ENCODE measurements around the gene LRRC1. TPM values are rescaled to one million over a fixed set of nuclear protein-coding genes. Genes with fewer than 3 reads are reported as not detected.

Gene LRRC1
- total and polyA plus RNA-seq, 2 of the 13 experiments (the other 11 are each of a cell fraction or from before 2014, with no cell fraction given), result 15.6 to 27.7 TPM

DNA sequence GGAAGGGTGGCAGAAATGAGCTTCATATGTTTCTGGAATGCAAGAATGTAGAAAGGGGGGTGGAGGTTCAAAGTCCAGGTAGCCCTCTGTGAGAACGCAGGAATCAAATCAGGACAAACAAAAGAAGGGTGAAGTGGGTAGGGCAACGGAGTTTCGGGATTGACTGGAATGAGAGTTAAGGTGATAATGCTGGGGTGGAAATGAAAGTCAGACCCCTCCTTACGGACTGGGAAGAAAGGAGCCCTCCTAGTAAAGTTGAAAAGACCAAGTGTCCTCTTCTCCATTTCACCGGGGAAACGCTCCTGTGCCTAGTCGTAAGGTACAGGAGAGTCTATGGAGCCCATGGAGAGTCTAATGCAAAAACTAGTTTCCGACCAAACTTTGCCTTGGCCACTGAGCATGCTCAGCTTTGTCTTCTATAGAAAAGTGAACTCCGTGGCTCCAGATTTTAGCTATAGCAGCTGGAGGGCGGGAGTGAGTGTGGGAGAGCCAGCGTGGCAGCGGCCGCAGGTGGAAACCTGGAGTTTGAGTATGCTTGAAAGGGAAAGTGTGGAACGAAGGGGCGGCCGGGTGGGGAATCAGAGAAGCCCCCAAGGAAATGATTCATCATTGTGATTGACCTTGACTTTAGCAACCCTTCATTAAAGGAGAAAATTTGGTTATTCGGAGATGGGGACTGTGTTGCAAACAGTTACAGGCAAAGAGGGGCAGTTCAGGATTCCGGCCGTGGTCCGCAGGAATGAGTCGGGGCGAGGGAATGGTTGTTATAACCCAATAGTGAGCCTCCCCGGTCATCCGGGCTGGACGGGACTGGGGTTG, 1.3 kb upstream of the LRRC1 start (continued):
- TF ChIP-seq HNF4G (IDR thresholded peaks at IDR 0.05; ENCODE audit: borderline replicate concordance, low read depth, low read length) (peak; percentile 94), HNF4G (CRISPR knock-in tag; IDR thresholded peaks at IDR 0.05; ENCODE audit: borderline replicate concordance, low read depth) (peak; percentile 81; the same call in 1 of the 2 replicates), SAFB2 (CRISPR knock-in tag; IDR thresholded peaks at IDR 0.05; ENCODE audit: borderline replicate concordance, low read depth) (no peak), SAP130 (CRISPR knock-in tag; IDR thresholded peaks at IDR 0.05; ENCODE audit: low read depth) (peak; percentile 83), HDAC1 (CRISPR knock-in tag; IDR thresholded peaks at IDR 0.05) (peak; percentile 77), NONO (IDR thresholded peaks at IDR 0.05) (no peak), NONO (CRISPR knock-in tag; conservative IDR thresholded peaks at IDR 0.05) (peak; percentile 55; the same call in 1 of the 2 replicates), HNRNPK (IDR thresholded peaks at IDR 0.05; ENCODE audit: low read depth, low read length, poor library complexity, severe bottlenecking) (no peak), ZNF446 (CRISPR knock-in tag; IDR thresholded peaks at IDR 0.05) (no peak), IRF2 (CRISPR knock-in tag; IDR thresholded peaks at IDR 0.05) (peak; percentile 74), ZFP36L1 (CRISPR knock-in tag; IDR thresholded peaks at IDR 0.05) (peak; percentile 59; the same call in 1 of the 2 replicates), POGZ (CRISPR knock-in tag; IDR thresholded peaks at IDR 0.05) (no peak; the same call in 1 of the 2 replicates), SIX1 (CRISPR knock-in tag; IDR thresholded peaks at IDR 0.05; ENCODE audit: borderline replicate concordance) (peak; percentile 41; the same call in 1 of the 2 replicates), SP4 (CRISPR knock-in tag; IDR thresholded peaks at IDR 0.05) (no peak), HMG20A (CRISPR knock-in tag; IDR thresholded peaks at IDR 0.05; ENCODE audit: borderline replicate concordance) (peak; percentile 87), ZBTB7B (CRISPR knock-in tag; IDR thresholded peaks at IDR 0.05) (peak; percentile 75; the same call in 1 of the 2 replicates)
- TF ChIP-seq, protein P1, sequence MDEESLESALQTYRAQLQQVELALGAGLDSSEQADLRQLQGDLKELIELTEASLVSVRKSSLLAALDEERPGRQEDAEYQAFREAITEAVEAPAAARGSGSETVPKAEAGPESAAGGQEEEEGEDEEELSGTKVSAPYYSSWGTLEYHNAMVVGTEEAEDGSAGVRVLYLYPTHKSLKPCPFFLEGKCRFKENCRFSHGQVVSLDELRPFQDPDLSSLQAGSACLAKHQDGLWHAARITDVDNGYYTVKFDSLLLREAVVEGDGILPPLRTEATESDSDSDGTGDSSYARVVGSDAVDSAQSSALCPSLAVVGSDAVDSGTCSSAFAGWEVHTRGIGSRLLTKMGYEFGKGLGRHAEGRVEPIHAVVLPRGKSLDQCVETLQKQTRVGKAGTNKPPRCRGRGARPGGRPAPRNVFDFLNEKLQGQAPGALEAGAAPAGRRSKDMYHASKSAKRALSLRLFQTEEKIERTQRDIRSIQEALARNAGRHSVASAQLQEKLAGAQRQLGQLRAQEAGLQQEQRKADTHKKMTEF (CRISPR knock-in tag; IDR thresholded peaks at IDR 0.05), result peak; percentile 81
- TF ChIP-seq, protein P2, sequence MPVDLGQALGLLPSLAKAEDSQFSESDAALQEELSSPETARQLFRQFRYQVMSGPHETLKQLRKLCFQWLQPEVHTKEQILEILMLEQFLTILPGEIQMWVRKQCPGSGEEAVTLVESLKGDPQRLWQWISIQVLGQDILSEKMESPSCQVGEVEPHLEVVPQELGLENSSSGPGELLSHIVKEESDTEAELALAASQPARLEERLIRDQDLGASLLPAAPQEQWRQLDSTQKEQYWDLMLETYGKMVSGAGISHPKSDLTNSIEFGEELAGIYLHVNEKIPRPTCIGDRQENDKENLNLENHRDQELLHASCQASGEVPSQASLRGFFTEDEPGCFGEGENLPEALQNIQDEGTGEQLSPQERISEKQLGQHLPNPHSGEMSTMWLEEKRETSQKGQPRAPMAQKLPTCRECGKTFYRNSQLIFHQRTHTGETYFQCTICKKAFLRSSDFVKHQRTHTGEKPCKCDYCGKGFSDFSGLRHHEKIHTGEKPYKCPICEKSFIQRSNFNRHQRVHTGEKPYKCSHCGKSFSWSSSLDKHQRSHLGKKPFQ (CRISPR knock-in tag; IDR thresholded peaks at IDR 0.05; ENCODE audit: insufficient replicate concordance), result no peak
- TF ChIP-seq, protein P3, sequence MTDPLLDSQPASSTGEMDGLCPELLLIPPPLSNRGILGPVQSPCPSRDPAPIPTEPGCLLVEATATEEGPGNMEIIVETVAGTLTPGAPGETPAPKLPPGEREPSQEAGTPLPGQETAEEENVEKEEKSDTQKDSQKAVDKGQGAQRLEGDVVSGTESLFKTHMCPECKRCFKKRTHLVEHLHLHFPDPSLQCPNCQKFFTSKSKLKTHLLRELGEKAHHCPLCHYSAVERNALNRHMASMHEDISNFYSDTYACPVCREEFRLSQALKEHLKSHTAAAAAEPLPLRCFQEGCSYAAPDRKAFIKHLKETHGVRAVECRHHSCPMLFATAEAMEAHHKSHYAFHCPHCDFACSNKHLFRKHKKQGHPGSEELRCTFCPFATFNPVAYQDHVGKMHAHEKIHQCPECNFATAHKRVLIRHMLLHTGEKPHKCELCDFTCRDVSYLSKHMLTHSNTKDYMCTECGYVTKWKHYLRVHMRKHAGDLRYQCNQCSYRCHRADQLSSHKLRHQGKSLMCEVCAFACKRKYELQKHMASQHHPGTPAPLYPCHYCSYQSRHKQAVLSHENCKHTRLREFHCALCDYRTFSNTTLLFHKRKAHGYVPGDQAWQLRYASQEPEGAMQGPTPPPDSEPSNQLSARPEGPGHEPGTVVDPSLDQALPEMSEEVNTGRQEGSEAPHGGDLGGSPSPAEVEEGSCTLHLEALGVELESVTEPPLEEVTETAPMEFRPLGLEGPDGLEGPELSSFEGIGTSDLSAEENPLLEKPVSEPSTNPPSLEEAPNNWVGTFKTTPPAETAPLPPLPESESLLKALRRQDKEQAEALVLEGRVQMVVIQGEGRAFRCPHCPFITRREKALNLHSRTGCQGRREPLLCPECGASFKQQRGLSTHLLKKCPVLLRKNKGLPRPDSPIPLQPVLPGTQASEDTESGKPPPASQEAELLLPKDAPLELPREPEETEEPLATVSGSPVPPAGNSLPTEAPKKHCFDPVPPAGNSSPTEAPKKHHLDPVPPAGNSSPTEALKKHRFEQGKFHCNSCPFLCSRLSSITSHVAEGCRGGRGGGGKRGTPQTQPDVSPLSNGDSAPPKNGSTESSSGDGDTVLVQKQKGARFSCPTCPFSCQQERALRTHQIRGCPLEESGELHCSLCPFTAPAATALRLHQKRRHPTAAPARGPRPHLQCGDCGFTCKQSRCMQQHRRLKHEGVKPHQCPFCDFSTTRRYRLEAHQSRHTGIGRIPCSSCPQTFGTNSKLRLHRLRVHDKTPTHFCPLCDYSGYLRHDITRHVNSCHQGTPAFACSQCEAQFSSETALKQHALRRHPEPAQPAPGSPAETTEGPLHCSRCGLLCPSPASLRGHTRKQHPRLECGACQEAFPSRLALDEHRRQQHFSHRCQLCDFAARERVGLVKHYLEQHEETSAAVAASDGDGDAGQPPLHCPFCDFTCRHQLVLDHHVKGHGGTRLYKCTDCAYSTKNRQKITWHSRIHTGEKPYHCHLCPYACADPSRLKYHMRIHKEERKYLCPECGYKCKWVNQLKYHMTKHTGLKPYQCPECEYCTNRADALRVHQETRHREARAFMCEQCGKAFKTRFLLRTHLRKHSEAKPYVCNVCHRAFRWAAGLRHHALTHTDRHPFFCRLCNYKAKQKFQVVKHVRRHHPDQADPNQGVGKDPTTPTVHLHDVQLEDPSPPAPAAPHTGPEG (CRISPR knock-in tag; IDR thresholded peaks at IDR 0.05), result peak; percentile 19; the same call in 1 of the 2 replicates

Data from HepG2 (cell line).